ENCODE measurements around the gene LRP11. TPM values are rescaled to one million over a fixed set of nuclear protein-coding genes. Genes with fewer than 3 reads are reported as not detected.
A peak's percentile ranks its signal among the peaks of the same experiment; 100 is the strongest.

The LRP11 gene
- total and polyA plus RNA-seq, 9 of the 15 experiments (the other 6 are each of a cell fraction or from before 2014, with no cell fraction given), result 0.51 to 3.5 (median 2.4) TPM

DNA sequence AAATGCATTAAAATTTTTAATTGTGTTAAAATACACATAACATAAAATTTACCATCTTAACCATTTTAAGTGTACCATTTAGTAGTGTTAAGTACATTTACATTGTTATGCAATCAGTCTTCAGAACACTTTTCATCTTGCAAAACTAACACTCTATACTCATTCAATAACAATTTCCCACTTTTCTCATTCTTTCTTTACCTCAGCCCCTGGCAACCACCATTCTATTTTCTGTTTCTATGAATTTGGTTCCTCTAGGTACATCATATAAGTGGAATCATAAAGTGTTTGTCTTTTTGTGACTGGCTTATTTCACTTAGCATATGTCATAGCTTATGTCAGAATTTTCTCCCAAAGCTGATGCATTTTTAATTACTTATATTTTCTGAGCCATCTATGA, 82.4 kb downstream of the LRP11 start:
- TF ChIP-seq GABPA (tag; conservative IDR thresholded peaks at IDR 0.05; ENCODE audit: low read depth), result no peak
- TF ChIP-seq CEBPG (CRISPR knock-in tag; IDR thresholded peaks at IDR 0.05), result no peak
- 0 out of 4 replicates have a peak, but pooled peaks of 1 of the 2 experiments have one; percentile 27 for TF ChIP-seq CEBPG (tag; conservative IDR thresholded peaks at IDR 0.05 in 1 of 2, IDR thresholded peaks at IDR 0.05 in 1 of 2)
- Histone ChIP-seq H2AFZ (ENCODE audit: low read depth, low read length) (no peak overlapping the region), H3K9me1 (ENCODE audit: control insufficient read depth, insufficient read depth, low read length) (no peaks in the 10 kb centered on the region), H3K9me3 (replicated peaks; ENCODE audit: control insufficient read depth, insufficient read depth, low read depth, low read length) (no peaks in the 10 kb centered on the region), H3K36me3 (ENCODE audit: control insufficient read depth, insufficient read depth, low read length) (peaks cover 69% of the 10 kb centered on the region), H3K4me1 (replicated peaks in 1 of 2; ENCODE audit: control insufficient read depth in 2 of 2, insufficient read depth in 2 of 2, low read length in 2 of 2) (no peaks in the 10 kb centered on the region), H3K27ac (ENCODE audit: extremely low read depth, low read depth, low read length) (no peak overlapping the region), H3K4me2 (ENCODE audit: insufficient read depth, low read length) (no peak overlapping the region), H3K79me2 (ENCODE audit: control insufficient read depth, insufficient read depth, low read length) (peaks cover 49% of the 10 kb centered on the region; the same call in 2 of the 3 replicates), H3K4me3 (no peak overlapping the region), H3K27me3 (ENCODE audit: control insufficient read depth in 2 of 2, insufficient read depth in 2 of 2, low read length in 2 of 2) (no peaks in the 10 kb centered on the region), H4K20me1 (replicated peaks; ENCODE audit: control insufficient read depth, insufficient read depth, low read length) (no peaks in the 10 kb centered on the region), H3K9ac (ENCODE audit: insufficient read depth in 1 of 2, low read depth in 2 of 2, low read length in 2 of 2) (no peak overlapping the region)
- intact Hi-C loops (cut with micrococcal nuclease) (no loop called here), in situ Hi-C loops (cut with MboI) (no loop called here)
- ChIA-PET CTCF (ENCODE audit: low intra/inter-chr PET ratio) (no interaction called here), POLR2A (no interaction called here)
- FAIRE-seq, result no peak
- no peak for DNase-seq (ENCODE audit: extremely low read depth in 1 of 4, low spot score in 3 of 4)
- BruUV-seq (replicated peaks), result no TSS peak
- ATAC-seq, result no peak

DNA sequence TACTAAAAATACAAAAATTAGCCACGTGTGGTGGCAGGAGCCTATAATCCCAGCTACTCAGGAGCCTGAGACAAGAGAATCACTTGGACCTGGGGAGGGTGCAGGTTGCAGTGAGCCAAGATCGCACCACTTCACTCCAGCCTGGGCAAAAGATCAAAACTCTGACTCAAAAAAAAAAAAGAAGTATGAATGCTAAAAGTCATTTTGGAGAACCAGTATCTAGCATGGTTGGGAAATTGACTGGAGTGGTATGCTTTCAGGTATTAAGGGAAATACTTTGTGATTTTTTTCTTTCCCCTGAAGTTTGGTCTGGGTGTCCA, 84.6 kb downstream of the LRP11 start:
- no peaks in the 10 kb centered on the region for H4K20me1 ChIP-seq (replicated peaks; ENCODE audit: control insufficient read depth, insufficient read depth, low read length)
- no peak for TF ChIP-seq SMAD3 (CRISPR knock-in tag; conservative IDR thresholded peaks at IDR 0.05)
- TF ChIP-seq HDAC1 (IDR thresholded peaks at IDR 0.05), result no peak
- no peak for TF ChIP-seq PHF21A (IDR thresholded peaks at IDR 0.05; ENCODE audit: borderline replicate concordance, low read depth)
- no peak for TF ChIP-seq ZKSCAN1 (IDR thresholded peaks at IDR 0.05; ENCODE audit: low read depth, low read length)
- no peak for TF ChIP-seq ARID2 (IDR thresholded peaks at IDR 0.05)
- TF ChIP-seq, protein P1, sequence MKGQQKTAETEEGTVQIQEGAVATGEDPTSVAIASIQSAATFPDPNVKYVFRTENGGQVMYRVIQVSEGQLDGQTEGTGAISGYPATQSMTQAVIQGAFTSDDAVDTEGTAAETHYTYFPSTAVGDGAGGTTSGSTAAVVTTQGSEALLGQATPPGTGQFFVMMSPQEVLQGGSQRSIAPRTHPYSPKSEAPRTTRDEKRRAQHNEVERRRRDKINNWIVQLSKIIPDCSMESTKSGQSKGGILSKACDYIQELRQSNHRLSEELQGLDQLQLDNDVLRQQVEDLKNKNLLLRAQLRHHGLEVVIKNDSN (CRISPR knock-in tag; IDR thresholded peaks at IDR 0.05), result no peak
- TF ChIP-seq, protein P2, sequence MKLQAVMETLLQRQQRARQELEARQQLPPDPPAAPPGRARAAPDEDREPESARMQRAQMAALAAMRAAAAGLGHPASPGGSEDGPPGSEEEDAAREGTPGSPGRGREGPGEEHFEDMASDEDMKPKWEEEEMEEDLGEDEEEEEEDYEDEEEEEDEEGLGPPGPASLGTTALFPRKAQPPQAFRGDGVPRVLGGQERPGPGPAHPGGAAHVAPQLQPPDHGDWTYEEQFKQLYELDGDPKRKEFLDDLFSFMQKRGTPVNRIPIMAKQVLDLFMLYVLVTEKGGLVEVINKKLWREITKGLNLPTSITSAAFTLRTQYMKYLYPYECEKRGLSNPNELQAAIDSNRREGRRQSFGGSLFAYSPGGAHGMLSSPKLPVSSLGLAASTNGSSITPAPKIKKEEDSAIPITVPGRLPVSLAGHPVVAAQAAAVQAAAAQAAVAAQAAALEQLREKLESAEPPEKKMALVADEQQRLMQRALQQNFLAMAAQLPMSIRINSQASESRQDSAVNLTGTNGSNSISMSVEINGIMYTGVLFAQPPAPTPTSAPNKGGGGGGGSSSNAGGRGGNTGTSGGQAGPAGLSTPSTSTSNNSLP (IDR thresholded peaks at IDR 0.05; ENCODE audit: borderline replicate concordance, low read depth, low read length), result no peak
- TF ChIP-seq TAL1 (IDR thresholded peaks at IDR 0.05), result no peak
- TF ChIP-seq, protein P3, sequence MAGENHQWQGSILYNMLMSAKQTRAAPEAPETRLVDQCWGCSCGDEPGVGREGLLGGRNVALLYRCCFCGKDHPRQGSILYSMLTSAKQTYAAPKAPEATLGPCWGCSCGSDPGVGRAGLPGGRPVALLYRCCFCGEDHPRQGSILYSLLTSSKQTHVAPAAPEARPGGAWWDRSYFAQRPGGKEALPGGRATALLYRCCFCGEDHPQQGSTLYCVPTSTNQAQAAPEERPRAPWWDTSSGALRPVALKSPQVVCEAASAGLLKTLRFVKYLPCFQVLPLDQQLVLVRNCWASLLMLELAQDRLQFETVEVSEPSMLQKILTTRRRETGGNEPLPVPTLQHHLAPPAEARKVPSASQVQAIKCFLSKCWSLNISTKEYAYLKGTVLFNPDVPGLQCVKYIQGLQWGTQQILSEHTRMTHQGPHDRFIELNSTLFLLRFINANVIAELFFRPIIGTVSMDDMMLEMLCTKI (IDR thresholded peaks at IDR 0.05; ENCODE audit: partially characterized antibody), result no peak
- TF ChIP-seq MCM5 (IDR thresholded peaks at IDR 0.05; ENCODE audit: low read depth), result no peak
- TF ChIP-seq ZNF668 (CRISPR knock-in tag; IDR thresholded peaks at IDR 0.05), result no peak
- TF ChIP-seq POLR2A (conservative IDR thresholded peaks at IDR 0.05), result no peak
- no peak for TF ChIP-seq ZSCAN32 (CRISPR knock-in tag; IDR thresholded peaks at IDR 0.05)
- 79% methylated on average over 2 of the region's 2 CpGs for WGBS (ENCODE audit: insufficient coverage, low coverage, missing lambda C conversion rate)
- FAIRE-seq, result no peak
- no peaks in the 10 kb centered on the region for H3K9me3 ChIP-seq (replicated peaks; ENCODE audit: control insufficient read depth, insufficient read depth, low read depth, low read length)
- ChIA-PET CTCF (ENCODE audit: low intra/inter-chr PET ratio) (no interaction called here), POLR2A (interaction anchor here (1.2 kb wide), 1 partner anchor 9 kb away, joined by 4 read pairs; no protein-coding TSS in a partner anchor)
- no peak overlapping the region for H3K9ac ChIP-seq (ENCODE audit: insufficient read depth in 1 of 2, low read depth in 2 of 2, low read length in 2 of 2)
- peaks cover 87% of the 10 kb centered on the region for H3K36me3 ChIP-seq (ENCODE audit: control insufficient read depth, insufficient read depth, low read length)
- no peaks in the 10 kb centered on the region for H3K27me3 ChIP-seq (ENCODE audit: control insufficient read depth in 2 of 2, insufficient read depth in 2 of 2, low read length in 2 of 2)
- intact Hi-C loops (cut with micrococcal nuclease), result no loop called here
- no peaks in the 10 kb centered on the region for H3K4me1 ChIP-seq (replicated peaks in 1 of 2; ENCODE audit: control insufficient read depth in 2 of 2, insufficient read depth in 2 of 2, low read length in 2 of 2)
- H3K79me2 ChIP-seq (ENCODE audit: control insufficient read depth, insufficient read depth, low read length), result peaks cover 58% of the 10 kb centered on the region; the same call in 2 of the 3 replicates
- no TSS peak for BruUV-seq (replicated peaks)
- H3K4me3 ChIP-seq, result no peak overlapping the region
- in situ Hi-C loops (cut with MboI), result no loop called here
- no peak overlapping the region for H3K27ac ChIP-seq (ENCODE audit: extremely low read depth, low read depth, low read length)
- no peak for DNase-seq (ENCODE audit: extremely low read depth in 1 of 4, low spot score in 3 of 4)
- H2AFZ ChIP-seq (ENCODE audit: low read depth, low read length), result no peak overlapping the region
- no peak overlapping the region for H3K4me2 ChIP-seq (ENCODE audit: insufficient read depth, low read length)
- no peaks in the 10 kb centered on the region for H3K9me1 ChIP-seq (ENCODE audit: control insufficient read depth, insufficient read depth, low read length)
- no peak for ATAC-seq
